Islet precursor cell (in vitro differentiated cells): ENCODE data around the gene TMEM240.
"Not testable (repeated sequence)": the region's sequence is repeated elsewhere in the genome, so short reads cannot be mapped to it uniquely, and the experiment has no call there.

Experiments used
- DNase-seq: peaks from one replicate; pipeline ENCODE4 v3.0.0-alpha.2; 2018

TMEM240 gene

DNA sequence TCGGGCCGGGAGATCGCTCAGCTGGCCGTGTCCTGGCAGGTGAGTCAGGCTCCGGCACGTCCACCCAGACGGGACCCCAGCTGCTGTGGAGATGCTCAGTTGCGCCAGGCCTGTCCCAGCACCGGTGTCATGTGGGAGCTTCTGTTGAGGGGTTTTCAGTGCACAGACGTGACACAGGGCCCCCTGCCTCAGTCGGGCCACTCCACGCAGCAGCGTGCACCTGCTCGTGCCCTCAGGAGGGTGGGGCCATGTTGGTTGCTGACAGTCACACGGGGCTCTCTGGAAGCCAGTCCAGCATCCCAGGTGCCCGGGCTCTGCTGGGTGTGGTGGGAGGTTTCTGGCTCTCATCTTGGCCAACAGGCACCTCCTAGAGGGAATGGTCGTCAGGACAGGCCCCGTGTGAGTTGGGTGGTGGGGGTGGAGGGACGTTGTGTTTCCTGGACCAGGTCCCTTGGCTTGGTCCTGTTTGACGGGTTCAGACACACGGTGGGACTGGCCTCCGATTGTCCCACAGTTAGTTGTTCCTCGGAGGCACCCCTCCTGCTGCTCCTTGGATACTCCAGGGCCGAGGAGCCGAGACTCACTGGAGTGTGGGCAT is 49.7 kb downstream of the TMEM240 start:
- DNase-seq, result no peak

DNA sequence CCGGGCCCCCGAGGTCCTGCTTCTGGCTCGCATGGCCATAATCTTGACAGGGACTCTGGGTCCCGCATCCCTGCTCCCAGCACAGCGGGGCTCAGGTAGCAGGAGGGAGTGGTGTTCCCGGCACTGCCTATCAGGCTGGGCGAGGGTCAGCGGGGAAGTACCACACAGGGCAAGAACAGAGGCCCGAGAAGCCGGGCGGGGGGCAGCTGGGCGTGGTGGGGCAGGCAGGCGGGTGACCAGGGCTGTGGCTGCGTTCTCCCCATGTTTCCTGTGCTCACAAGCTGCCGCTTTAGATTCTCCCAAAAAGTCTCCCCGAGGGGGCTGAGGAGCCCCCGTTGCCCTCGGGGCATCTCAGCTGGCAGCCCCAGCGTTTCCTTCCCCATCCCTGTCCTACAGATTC is 50.6 kb downstream of the TMEM240 start:
- no peak for DNase-seq

DNA sequence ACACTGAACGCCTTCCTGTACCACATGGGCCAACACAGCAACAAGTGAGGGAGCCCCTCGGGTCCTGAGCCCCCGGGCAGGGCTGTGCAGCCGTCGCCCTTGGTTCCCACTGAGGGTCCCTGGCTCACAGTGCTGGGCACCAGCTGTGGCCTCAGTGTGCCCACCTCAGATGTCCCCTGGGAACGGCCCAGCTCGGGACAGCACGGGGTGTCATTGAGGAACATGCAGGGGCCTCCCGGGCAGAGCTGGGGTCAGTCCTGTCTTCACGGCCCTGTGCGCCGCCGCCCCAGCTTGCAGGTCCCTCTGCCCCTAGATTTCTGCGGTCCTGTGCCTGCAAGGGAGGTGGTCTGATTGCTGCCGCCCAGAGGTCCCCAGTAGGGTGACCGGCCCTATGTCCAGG is 51.2 kb downstream of the TMEM240 start:
- no peak for DNase-seq

DNA sequence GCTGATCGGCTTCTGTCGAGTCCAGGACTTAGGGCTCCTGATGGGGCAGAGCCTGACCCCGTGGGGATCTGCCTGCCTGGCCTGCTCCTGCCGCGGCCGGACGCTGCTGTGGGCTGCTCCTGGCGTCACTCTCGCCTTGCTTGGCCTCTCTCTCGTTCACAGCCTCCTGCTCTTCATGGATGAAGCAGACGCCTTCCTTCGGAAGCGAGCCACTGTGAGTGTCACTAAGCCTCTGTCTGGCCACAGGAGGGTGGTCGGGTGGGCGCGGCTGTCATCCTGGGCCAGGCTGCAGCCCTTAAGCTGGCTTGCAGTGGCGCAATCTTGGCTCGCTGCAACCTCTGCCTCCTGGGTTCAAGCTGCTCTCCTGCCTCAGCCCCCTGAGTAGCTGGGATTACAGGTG is 52.7 kb downstream of the TMEM240 start:
- no peak for DNase-seq

DNA sequence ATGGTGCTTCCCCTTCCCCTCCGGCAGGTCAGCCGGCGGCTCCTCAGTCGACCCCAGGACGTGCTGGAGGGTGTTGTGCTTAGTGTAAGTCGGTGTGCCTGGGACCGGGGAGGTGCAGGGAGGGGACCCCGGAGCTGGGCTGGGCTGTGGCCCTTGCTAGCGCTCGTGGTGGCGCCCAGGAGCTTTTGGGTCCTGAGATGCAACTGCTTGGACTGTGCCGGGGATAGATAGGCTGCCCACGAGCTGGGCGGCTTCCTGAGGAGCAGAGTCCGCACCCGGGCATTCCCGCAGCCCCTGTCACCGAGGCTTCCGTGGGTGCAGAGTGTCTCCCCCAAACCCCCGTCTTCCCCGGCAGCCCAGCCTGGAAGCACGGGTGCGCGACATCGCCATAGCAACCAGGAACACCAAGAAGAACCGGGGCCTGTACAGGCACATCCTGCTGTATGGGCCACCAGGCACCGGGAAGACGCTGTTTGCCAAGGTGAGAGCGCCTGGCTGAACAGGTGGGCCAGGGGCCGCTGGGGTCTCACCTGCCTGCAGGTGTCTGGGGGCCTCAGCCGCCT is 54.6 kb downstream of the TMEM240 start:
- DNase-seq, result not testable (repeated sequence)

DNA sequence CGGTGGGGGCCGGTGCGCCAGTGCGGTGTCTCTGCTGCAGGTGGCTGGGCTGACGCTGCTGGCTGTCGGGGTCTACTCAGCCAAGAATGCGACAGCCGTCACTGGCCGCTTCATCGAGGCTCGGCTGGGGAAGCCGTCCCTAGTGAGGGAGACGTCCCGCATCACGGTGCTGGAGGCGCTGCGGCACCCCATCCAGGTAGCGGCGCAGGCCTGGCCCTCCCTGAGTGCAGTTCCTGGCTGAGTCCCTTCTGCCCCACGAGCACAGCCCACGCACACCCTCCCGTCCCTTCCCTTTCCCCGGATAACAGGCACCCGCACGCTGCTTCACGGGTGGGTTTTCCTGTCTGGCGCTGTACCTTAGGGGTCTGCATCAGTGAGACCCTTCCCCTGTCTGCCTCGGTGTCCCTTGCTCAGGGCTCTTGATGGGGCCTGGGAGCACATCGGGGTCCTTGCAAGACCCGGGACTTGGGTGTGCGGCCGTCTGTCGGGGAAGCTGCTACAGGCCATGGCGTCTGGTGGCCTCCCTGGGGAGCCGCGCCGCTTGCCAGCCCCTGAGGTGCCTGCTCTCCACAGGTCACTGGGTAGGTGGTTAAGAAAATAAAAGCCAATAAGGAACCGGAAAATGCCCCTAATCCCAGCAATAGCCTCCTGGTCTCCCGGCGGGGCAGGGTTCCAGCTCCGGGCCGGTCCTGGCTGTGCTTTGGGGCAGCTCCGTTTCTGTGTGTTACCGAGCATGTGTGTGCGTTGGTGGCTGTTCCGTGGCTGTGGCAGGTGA is 55.3 kb downstream of the TMEM240 start:
- DNase-seq, result not testable (repeated sequence)
